Panc1 (cell line): Measurements from ENCODE around the gene DCAKD.

Source experiments
- CTCF ChIP-seq: fragments of 450-650 bp; IDR thresholded peaks from 2 replicates; pipeline ENCODE4 v1.5.1; 2017; ENCODE audit warnings: mild to moderate bottlenecking
- POLR2AphosphoS5 ChIP-seq: IDR thresholded peaks from 2 replicates; pipeline ENCODE4 v1.6.1; 2012; ENCODE audit warnings: mild to moderate bottlenecking, low read depth, low read length, moderate library complexity
- TCF7L2 ChIP-seq: IDR thresholded peaks from 2 replicates; pipeline ENCODE4 v1.6.1; 2011; ENCODE audit warnings: mild to moderate bottlenecking, low read depth, low read length, inconsistent platforms

GRCh38 chr17:44979426-44979995 lies 71.9 kb downstream of the DCAKD start:
- TF ChIP-seq CTCF (no peak), TCF7L2 (no peak), POLR2AphosphoS5 (no peak)
